Stimulated activated CD4-positive, alpha-beta T cell treated with anti-CD3 and anti-CD28 coated beads, Interleukin-15, amount 100 ng/mL, for 1 hour (primary cell): ENCODE data around the gene TMEM9B.

Experiments
- DNase-seq, 2 donors: peaks; one replicate each; pipeline ENCODE4 v3.0.0-alpha.2; 2020; ENCODE audit warnings: low read depth in 1 of 2, low spot score in 1 of 2

TMEM9B gene

DNA sequence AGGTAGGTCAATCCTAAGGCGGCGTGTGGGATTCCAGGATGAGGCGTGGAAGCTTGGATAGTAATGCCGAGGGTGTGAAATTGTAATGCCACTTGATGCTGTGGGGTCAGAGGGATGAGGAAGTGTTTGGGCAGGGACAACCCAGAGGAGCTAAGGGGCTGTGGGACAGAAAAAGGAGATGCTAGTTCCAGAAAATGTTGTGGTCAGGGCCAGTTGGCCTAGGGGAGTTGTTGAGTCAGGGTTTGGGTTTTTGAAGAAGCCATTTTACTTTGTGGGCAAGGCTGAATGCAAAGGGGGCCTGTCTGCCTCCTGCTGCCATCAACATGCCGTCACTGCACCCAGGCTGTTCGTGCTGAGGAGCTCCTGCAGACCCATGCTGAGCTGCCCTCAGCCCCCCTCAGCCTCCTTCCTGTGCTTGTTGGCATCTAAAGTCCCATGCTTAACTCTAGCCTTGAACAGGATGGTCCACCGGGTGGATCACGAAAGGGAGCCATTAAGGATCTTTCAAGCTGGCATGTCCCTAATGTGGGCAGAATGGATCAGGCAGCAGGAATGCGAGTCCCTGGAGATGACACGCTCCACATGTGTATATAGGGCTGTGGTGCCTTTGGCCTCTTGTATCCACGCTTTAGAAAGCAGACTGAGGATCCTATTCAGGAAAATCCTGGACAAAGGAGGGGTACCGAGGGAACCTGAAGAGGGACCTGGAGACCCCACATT lies 33.6 kb downstream of the TMEM9B start:
- DNase-seq: no peak

DNA sequence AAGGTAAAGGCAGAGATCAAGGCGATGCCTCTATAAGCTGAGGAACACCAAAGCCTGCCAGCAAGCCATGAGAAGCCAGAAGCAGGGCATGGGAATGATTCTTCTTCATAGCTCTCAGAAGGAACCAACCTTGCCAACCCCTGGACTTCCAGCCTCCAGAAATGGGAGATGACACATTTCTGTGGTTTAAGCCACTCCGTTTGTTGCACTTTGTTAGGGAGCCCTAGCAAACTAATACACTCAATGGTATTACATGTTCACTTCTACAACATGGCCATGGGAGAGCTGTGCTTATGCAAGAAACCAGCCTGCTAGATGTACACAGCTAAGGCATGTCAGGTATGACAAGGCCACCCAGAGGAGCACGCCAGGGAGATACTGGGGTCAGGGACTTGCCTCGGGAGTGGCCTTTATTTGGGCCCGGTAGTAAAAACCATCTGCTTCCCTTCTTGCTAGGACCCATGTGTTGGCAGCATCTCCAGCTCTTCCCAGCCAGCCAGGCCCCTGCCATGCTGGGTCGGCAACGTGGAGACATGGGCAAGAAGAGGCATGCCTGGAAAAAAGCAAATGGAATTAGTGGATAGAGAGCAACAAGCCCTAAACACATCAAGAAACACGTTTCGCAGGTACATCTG lies 35.1 kb downstream of the TMEM9B start:
- DNase-seq: no peak

DNA sequence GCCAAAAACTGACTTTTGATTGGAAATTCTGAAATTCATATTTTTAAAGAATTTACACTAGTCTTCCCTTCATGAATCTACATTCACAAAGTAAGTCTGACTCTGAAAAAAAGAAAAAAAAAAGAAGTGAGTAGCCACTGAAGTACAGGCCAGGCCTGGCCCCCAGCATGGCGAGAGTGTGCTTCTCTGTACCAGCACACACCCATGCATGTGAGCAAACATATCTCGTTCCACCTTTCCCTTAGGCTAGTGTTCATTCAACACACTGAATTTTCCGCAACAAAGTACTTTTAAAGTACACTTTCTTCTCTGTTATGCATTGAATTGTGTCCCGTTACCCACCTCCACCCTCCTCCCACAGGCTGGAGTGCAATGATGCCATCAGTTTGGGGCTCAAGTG lies 36.0 kb downstream of the TMEM9B start:
- DNase-seq: no peak

DNA sequence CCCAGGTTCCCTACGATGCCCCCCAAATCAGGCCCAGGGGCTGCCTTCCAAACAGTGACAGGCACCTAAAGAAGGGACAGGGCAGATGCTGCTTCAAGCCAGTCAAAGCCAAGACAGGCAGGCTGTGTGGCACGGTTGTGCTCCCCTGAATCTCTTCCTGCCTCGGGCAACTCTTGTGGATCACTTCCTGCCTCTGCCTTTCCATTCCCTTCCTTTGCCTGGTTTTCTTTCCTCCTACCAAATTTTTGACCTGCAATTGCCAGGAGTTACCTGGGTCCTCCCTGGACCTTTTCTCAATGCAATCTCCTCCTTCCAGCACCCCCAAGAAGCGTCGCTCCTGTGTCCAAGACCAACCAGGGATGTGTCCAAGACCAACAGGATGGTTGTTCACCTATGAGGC lies 37.0 kb downstream of the TMEM9B start:
- DNase-seq: no peak

DNA sequence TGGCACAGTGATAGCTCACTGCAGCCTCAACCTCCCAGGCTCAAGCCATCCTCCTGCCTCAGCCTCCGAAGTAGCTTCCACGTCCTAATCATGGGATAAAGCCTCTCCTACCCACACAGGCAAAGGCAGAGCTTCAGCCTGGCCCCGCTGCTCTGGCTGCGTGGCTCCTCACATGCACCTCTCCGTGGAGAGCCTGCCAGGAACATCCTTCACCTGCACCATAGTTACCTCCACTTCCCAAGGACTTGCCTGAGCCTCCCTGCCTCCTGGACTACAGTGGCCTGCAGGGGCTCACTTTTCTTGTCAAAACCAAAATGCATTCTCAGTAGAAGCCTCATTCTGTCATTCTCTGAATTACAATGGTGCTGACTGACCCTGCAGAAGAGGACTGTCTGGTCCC lies 38.0 kb downstream of the TMEM9B start:
- DNase-seq: no peak

DNA sequence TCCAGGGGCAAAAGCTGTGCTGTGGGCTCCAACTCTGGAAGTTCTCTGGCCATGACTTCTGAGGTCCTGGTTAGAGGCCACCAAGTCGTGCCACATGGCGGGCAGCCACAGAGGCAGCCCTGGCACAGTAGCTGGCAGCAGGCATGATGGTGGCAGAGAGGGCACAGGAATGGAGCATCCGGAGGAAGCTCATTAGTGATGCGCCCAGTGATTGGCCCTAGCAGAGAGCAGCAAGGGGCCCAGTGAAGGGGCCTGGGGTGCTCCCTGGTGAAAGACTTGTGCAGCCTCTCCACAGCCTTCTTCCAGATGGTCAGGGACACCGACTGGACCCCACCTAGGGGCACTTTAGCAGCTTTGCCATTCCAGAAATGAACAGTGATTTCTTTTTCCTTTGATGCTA lies 38.5 kb downstream of the TMEM9B start:
- DNase-seq: no peak

DNA sequence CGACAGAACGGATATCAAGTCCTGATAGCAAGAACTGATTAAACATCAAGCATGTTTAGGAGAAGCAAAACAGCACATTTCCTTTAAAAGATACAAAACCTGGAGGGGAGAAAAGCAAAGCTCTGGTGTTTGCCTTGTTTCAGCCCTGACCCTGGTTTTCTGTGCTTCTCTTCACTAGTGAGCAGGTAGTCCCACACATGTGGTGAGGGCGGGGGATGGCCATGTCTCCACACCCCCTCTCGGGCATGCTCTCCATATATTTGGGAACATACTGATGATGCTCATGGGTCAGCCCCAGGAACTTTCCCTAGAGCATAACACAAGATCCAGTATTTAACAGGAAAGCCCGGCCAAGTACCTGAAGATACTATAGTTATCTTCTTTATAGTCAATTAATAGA lies 41.6 kb downstream of the TMEM9B start:
- DNase-seq: no peak

DNA sequence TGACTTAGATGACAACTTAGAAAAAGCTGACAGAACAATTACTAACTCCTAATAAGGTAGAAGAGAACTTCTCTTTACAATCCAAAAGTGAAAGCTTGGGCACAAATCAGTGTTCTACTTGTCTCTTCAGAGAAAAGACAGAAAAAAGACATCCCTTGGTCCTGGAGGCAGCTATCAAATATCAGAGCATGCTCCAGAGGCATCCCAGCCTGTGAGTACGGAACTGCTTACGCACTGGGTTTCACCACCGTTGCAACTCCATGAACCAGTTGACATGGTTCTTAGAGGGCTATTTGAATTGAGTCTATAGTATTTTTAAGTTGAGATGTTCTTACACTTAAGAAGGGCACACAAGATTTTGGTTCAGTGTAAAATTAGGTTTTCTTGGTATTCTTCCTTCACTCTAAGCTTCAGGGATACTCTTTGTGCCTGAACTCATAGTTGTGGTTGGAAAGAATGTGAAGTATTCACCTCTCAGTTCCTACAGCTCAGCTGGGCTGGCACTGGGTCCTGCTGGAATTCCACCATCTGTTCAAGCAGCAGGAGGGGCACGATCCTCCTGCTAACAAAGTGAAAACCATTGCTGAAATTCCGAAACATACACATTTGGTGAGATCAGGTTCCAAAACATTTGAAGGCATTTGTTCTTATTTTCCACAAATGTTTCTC lies 47.0 kb downstream of the TMEM9B start:
- DNase-seq: no peak

DNA sequence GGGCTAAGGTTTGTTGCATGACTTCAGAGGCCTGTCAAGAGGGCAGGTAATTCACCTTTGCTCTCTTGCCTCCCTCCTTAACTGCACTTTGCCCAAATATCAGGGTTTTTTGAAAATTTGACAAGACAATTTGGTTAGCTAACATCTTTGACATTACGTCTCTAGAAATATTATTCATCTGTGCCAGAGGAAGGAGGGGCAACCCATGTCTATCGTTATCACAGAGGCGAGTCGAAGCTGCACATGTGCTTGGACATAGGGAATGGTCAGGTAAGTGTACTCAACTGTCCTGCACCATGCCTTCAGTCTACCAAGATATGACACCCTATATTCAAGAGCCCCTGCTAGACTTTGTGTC lies 49.6 kb downstream of the TMEM9B start:
- no peak for DNase-seq

DNA sequence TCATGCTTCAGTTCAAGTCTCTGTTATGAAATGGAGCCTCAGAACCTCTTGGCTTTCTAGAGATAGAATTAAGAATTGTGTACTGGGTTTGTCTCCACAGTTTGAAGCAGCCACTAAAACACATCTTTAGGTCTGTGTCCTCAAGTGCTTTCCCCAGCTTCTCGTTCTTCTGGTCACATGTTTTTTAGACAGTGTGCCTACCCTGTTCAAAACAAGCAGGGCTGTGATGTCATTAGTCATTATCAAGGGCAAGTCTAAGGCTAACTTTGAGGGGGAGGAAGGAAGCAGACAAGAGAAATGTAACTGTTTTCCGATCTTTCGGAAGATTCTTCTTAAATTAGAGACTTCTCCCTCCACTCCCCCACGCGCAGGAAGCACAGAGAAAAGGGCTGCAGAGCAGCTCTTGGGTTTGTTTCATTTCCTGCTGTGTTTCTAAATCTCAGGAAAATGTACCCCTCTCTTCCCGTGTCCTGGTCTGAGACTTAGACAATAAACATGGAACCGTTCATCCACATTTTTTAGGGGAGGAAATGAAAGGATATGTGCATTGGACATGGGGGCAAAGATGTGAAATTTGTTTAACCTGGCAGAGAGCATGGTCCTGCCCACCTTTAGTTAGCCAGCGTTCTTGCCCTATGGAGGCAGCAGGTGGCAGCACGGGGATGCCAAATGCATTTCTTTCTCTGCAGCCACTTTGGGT lies 50.1 kb downstream of the TMEM9B start:
- peak in 1 of 2 donors; percentile 16 for DNase-seq

DNA sequence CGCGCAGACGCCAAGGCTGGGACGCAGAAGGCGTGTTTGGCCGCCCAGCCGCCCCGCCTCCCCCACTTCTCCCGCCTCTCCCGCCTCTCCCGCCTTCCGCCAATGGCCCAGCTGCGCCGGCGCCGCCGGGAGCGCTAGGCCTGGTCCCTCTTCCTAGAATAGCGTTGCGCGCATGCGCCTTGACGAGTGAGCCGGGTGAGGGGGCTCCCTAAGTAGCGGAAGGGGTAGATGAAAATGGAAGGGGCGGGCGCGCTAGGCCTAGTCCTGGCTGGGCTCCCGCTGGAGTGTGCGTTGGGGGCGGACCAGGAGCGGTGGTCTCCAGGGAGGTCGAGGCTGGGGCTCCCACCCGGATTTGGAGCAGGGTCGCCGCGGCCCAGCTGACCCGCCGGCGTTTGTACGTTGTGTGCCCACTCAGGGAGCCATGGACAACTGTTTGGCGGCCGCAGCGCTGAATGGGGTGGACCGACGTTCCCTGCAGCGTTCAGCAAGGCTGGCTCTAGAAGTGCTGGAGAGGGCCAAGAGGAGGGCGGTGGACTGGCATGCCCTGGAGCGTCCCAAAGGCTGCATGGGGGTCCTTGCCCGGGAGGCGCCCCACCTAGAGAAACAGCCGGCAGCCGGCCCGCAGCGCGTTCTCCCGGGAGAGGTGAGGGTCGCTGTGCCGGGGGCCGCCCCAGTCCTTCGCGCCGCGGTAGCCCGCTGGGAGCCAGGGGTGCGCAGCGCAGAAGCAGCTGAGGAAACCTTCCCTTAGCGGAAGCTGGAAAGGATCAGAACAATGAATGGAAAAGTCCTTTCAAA lies 53.0 kb downstream of the TMEM9B start, which contains the start of gene AKIP1:
AKIP1 (plus strand) TSS at position 161 of the 795 bp plus-strand sequence; CDS start at position 422, 261 bp downstream.
- peak; percentile 51 to 69 for DNase-seq

DNA sequence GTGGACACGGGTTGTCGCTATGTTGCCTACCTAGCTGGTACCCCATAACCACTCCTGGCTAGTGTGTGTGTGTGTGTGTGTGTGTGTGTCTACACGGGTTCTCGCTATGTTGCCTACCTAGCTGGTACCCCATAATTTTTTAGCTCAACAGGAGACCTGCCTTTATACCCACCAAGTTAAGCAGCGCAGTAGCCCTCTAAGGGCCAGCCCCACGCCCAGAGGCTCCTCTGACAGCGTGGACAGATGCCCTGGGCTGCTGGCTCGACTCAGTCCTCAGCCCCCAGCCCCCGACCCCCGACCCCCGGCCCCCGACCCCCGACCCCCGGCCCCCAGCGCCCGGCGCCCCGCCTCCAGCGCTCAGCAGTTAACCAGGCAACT lies 53.6 kb downstream of the TMEM9B start:
- no peak for DNase-seq

DNA sequence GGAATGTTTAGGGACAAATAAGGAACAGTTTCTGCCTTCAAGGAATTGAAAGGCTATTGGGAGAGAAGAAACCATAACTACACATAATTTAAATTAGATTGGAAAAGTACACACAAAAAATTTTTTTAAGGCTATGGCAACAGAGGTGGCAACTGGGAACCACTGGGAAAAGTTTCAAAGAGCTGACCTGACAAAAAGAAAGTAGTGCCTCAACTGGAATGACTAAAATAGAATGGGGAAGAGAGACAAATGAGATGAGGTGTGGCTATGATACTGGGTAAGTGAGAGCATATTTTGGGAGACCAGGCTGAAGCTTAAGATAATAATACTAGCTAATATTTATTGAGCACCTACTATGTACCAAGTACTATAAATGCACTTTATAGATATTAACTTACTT lies 56.1 kb downstream of the TMEM9B start:
- no peak for DNase-seq

DNA sequence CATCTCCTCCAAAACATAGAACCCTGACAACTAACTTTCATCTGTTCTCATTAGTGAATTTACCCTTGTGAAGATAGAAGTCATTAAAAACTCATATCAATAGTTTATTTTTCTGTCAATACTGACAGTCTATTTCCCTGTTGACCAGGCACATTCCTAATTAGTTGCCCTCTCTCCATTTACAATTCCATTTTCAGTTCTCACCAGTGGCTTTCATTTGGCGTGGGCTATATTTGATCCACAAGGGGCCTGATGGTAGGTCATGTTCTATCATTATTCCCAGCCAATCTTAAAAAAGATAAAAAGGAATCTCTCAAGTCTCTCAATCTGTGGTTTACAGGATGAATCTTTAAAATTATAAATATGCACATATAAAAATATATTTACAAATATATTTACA lies 57.1 kb downstream of the TMEM9B start:
- DNase-seq: no peak

DNA sequence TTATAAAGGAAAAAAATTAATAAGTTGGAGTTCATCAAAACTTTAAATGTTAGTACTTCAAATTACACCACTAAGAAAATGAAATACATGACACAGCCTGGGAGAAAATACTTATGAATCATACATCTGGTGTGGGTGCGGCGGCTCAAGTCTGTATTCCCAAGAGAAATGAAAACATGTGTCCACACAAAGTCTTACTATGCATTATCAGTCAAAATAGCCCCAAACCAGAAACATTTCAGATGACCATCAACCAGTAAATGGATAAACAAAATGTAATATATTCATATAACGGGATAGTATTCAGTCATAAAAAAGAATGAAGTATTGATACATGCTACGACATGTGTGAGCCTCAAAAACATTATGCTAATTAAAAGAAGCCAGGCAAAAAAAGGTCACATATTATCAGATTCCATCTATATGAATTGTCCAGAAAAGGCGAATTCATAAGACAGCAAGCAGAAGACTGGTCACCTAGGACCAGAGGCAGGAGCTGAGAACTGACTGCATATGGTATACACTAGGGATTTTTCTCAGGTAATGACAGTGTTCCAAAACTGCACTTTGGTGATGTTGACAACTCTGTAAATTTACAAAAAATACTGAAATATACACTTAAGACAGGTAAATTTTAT lies 58.6 kb downstream of the TMEM9B start:
- DNase-seq: no peak

DNA sequence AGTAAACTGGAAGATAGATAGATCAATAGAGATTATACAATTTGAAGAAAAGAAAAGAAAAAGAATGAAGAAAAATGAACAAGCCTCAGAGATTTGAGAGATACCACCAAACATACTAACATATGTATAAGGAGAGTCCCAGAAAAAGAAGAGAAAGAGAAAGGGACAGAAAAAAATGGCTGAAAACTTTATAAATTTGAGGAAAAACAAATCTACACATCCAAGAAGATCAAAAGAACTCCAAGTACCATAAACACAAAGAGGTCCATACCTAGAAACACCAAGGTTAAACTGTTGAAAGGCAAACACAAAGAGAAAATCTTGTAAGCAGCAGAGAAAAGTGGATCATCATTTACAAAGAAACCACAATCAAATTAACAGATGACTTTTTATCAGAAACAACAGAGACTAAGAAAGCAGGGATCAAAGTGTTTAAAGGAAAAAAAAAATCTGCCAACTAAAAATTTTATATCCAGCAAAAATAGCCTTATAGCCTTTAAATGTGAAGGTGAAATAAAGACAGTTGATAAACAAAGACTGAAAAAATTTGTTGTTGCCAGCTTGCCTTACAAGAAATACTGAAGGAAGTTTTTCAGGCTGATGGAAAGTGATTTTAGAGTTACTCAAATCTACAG lies 65.0 kb downstream of the TMEM9B start:
- no peak for DNase-seq
